Fibroblast of skin of right quadriceps (primary cell): ENCODE measurements around the gene TSPAN15.

Source experiments
- DNase-seq: peaks from one replicate; pipeline ENCODE4 v3.0.0-alpha.2; 2013

Gene TSPAN15

DNA sequence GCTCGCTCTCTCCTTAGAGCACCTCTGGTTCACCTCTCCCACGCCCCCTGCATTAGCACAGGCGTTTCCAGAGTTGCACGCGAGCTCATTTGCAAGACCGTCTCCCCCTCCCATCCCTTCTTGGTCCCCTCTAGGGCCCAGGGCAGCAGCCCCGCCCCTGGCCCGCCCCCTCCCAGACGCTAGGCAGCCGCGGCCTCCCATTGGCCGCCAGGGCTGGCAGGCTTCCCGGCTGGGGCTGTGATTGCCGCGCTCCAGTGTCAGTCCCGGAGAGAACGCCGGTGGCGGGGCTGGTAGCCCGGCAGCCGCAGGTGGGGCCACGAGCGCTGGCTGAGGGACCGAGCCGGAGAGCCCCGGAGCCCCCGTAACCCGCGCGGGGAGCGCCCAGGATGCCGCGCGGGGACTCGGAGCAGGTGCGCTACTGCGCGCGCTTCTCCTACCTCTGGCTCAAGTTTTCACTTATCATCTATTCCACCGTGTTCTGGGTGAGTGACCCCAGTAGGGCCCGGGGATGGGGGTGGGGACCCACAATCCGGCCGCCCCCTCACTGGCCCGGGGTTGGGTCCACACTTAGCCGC lies at the start of gene TSPAN15:
TSS of gene TSPAN15 (plus strand) at position 257 of the 575 bp plus-strand sequence. CDS start at position 387, 130 bp downstream.
- peak; percentile 70 for DNase-seq

DNA sequence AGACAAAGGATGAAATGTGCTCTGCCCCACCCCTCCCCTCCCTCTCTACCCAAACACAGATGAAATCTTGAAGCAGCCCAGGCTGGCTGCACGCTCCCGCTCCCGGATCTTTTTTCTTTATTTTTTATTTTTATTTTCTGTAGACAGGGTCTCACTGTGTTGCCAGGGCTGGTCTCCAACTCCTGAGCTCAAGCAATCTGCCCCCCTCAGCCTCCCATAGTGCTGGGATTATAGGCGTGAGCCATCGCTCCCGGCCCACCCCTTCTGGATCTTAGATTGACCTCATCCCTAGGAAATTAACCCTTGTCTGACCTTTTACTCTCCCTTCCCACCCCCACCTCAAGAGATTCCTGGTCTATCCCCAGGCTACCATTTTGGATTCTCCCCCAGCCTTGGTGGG lies 48.9 kb upstream of the TSPAN15 start:
- DNase-seq, result no peak

DNA sequence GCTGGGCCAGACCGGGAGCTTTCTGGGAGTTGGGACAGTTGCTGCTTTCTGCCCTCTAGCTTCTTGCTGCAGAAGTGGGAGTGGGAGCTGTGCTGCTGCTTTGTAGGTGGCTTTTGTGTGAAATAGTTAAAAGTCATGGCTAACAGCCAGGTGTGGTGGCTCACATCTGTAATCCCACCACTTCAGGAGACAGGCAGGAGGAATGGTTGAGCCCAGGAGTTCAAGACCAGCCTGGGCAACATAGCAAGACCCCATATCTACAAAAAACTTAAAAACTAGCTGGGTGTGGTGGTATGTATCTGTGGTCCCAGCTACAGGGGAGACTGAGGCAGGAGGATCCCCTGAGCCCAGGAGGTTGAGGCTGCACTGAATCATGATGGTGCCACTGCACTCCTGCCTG lies 48.2 kb upstream of the TSPAN15 start:
- DNase-seq, result no peak

DNA sequence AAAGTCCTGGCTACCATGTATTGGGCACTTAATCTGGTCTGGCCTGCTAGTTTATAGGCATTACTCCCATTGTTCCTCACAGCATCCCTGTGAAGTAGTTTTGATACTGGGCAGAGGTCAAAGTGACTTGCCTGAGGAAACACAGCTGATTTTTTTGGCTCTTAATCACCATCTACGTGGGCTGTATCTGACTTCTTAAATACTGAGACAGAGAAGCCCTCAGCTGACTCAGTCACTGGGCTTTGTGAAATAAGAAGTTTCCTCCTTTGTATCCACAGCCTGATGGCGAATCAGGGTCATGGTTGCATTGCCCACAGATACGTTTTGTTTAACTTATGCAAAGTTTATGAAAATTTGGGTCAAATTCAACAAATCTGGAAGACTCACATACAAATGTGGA lies 47.7 kb upstream of the TSPAN15 start:
- DNase-seq, result peak; percentile 39

DNA sequence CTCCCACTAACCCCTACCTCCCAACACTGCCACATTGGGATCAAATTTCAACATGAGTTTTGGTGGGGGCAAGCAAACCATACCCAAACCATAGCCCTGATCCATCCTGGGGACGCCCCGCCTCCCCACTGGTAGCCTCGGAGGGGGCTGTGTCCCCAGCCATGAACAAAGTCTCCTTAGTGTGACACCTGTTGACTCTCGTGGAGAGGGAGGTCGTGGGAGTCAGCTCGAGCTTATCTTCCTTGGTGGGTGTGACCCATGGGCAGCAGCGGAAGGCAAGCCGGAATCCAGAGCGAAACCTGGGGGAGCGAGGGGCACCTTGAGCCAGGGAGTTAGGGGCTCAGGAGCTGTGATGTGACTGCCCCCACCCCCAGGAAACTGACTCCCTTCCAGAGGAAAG lies 46.5 kb upstream of the TSPAN15 start:
- DNase-seq, result no peak

DNA sequence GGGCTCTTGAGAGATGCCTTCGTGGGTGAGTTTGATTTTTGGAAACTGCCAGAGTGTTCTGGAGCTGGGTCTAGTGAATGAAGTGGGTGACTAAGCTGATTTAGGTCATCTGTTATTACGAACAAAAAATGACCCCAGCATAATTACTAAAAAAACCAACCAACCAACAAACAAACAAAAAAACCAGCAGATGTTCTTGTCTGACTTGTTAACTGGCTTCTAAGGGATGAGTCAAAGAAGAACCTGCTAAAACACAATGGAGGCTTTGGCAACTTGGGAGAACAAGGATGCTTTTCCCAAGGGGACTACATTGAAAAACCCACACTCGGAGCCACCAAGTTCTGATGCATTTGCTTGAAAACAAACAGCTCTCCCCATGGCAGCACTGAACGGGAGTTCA lies 46.0 kb upstream of the TSPAN15 start:
- DNase-seq, result no peak

DNA sequence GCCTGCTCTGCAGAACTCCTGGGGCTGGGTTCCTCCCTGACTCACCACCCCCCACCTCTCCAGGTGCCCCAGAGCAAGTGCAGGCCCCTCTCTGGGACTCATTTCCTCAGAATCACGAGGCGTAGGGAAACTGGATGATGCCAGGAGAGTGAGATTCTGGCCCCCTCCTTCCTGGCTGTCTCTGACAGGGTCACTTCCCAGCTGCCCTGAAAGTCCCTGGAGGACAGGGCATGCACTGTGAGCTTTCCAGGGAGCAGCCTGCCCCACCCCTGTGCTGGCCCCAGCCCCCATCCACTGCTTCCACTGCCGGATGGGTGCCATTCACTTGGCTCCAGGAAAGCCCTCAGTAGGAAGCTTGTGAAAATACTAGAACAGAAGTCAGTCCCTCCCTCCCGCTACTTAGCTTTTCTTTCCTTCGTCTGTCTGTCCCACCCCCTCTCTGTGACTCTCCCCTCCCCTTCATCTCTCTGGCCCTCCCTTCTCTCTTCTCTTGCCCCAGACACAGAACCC lies 44.9 kb upstream of the TSPAN15 start:
- no peak for DNase-seq

DNA sequence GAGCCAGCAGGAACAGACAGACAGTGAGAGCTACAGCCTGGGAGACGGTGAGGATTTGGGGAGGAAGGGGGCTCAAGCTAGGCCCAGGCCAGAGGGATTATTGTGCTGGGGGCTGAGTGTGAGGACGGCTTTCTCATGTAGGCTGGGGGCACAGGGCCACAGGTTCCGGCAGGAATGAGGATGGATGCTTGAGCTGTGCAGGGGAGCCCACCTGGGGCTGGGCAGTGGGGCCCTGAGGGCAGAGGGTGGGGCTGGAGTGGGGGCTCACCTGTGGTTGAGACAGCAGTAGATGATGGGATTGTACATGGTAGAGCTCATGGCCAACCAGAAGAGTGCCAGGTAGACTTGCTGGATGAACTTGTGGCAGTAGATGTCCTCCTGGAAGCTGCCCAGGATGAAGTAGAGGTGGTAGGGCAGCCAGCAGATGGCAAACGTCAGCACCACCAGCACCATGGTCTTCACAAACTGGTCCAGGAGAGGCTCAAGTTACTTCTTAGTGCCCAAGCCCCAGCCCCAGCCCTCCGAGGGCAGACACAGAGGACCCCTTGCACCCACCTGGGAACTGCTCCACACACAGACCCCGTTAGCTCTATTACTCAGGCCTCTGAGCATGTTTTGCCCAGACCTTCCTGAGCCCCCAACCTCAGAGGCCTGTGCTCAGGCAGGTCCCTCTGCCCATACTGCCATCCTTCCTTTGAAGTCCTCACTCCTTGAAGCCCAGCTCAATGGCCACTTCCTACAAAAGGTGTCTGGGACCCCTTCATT lies 44.3 kb upstream of the TSPAN15 start:
- no peak for DNase-seq

DNA sequence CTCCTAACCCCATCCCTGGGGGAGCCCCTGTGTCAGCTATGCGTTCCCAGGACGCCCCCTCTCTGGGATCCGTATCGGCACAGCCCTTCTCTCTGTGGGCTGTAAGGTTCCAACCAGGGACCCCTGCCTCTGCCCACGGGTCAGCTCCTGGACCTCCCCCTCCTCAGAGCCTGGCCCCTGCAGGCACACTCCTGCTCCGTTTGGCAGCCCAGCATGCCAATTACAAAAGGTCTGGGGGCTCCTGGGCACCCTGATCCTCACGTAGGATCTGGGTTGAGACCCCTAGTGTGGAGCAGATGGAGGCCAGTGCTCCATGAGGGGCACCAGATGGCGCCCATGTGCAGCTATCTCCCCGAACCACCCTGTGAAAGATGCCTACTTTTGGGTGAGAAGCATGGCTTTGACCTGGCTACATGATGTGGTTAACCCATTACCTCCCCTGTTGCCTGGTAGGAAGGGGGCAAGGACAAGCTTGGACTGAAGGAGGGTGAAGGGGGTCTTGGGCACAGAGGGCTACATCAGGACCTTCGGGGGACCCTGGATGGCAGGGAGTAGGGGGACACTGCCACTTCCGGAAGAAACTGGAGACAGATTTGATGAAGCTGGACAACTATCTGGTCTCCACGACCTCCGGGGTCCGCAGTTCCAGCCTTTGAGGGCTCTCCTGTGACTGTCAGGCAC lies 43.5 kb upstream of the TSPAN15 start:
- DNase-seq, result no peak

DNA sequence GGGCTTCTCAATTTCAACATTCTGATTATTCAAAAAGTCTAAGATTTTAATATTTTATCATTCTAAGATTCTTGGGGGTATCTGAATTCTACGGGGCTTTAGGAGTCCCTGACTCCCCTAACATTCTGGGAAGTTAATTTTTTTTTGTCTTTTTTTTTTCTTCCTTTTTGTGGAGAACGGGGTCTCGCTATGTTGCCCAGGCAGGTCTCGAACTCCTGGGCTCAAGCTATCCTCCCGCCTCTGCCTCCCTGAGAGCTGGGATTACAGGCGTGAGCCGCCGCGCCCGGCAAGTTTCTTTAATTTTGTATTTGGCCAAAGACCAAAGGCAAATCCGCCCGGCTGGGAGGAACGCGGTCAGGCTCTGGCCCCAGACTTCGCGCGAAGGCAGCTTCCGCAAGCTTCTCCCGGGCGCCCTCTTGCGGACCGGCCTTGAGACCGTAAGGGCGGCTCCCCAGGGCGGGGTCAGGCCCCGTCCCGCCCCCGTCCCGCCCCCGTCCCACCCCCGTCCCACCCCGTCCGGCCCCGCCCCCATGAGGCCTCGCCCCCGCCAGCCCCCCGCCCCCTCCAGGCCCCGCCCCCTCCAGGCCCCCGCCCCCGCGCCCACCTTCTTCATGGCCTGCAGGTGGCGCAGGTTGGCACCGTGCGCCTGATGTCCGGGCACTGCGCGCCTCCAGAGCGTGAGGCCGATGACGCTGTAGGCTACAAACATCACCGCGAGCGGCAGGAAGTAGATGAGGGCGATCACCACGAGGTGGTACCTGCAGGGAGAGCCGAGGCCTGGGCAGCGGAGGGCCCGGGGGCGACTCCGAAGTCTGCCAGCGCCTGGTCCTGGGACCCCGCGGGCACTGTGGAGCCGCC lies 42.7 kb upstream of the TSPAN15 start:
- peak; percentile 93 for DNase-seq

DNA sequence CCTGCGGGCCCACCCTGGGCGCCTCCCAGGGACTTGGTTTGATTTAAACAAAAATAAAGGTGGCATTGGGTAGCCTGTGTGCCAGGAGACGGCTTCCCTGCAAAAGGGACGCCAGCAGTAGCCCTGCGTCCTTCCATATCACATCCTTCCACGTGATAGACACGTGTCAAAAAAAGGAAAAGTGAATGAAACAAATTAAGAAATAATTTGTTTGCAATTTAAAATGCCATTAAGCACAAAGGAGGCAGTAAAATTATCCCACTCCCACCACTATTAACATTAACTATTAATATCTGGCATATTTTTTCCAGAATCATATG lies 42.1 kb upstream of the TSPAN15 start:
- DNase-seq, result no peak

DNA sequence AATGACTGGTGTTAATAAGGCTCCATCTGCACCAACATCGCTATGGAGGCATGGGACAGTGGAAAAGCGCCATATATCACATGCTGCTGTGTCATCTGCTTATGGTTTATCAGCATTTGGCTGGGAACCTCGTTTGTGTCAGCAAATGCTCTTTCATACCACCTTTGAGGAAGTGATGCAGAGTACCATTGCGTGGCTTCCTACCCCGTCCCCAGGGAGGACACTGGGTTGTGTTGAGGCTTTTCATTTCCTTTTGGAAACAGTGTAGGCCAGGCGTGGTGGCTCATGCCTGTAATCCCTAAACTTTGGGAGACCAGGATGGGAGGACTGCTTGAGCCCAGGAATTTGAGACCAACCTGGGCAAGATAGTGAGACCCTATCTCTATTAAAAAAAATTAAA lies 41.3 kb upstream of the TSPAN15 start:
- peak; percentile 40 for DNase-seq

DNA sequence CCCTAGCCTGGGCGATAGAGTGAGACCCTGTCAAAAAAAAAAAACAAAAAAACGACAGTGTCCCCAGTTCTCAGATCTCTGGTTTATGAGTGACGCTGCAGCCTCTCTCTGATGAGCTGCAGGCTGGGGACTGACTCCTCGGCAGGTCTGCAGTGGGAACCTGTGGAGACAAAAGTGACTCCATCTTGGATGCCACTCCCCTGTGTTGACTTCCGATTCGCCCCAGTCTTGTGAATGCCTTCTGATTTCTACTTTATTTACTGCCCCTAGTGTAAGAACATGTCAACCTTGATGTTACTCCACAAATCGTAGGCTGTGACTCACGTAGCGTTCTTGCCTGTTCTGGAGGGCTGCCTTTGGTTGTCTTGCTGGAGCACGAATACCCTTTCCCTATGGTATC lies 40.8 kb upstream of the TSPAN15 start:
- no peak for DNase-seq

DNA sequence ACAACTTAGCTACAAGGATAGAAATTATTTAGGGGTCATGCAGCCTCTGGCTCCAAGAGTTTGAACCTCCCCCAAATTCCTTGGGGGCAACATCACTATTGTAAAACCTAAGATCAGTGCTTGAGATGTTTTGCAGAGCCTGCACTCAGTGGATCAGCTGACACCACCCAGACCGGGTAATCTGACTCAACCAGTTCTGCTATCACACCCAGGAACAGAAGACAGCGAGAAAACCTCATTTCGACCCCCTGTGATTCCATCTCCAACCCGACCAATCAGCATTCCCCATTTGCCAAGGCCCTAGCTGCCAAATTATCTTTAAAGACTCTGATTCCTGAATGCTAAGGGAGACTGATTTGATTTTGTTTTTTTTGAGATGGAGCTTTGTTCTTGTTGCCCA lies 39.8 kb upstream of the TSPAN15 start:
- DNase-seq, result no peak

DNA sequence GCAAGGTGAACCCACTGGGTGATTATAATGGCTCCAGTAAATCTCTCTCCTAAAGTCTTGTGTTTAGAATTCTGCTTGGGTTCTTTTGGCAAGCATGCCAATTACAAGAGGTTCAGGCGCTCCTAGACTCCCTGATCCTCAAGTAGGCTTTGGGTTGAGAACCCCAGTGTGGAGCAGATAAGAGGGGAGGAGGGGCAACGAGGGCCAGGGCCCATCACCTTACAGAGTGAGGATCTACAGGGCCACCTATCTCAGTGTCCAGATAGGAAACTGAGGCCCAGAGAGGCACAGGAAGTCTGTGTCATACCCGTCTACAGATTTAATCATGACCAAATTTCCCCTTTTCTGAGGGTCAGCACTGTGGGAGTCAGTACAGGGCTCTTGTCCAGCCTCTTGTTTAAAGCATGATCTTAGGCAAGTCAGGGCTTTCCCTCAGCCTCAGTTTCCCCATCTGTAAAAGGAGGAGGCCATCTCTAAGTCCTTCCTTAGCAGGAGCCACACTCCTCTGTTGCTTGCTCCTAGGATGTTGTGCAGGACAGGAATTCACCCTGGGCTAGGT lies 39.0 kb upstream of the TSPAN15 start:
- DNase-seq, result no peak

DNA sequence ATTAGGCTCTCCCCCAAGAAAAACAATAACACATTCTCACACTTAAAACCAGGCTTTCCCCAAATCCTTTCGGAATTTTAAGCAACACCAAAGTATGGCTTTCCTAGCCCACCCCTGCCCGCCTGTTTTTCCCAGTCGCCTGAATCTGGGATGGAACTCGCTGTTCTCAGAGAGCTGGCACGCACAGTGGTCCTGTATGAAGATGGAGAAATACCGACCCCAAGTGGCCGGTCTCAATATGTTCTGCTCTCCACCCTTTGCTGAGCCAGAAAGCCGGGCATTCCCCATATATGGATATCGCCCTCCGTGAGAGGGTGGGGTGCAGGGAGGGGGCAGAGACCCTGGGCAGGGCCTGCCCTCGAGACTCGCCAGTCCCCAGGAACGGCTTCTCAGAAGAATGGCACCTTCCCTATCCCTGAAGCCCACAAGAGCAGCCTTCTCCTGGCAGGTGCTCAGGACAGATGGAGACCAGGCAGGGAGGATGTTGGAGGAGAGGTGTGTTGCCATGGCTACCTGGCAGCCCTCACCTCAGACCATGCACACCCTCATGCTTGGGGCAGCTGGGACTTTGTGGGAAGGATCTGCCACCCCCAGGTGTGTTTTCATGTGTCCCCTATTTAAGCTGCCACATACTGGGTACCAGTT lies 37.9 kb upstream of the TSPAN15 start:
- DNase-seq, result peak; percentile 68

DNA sequence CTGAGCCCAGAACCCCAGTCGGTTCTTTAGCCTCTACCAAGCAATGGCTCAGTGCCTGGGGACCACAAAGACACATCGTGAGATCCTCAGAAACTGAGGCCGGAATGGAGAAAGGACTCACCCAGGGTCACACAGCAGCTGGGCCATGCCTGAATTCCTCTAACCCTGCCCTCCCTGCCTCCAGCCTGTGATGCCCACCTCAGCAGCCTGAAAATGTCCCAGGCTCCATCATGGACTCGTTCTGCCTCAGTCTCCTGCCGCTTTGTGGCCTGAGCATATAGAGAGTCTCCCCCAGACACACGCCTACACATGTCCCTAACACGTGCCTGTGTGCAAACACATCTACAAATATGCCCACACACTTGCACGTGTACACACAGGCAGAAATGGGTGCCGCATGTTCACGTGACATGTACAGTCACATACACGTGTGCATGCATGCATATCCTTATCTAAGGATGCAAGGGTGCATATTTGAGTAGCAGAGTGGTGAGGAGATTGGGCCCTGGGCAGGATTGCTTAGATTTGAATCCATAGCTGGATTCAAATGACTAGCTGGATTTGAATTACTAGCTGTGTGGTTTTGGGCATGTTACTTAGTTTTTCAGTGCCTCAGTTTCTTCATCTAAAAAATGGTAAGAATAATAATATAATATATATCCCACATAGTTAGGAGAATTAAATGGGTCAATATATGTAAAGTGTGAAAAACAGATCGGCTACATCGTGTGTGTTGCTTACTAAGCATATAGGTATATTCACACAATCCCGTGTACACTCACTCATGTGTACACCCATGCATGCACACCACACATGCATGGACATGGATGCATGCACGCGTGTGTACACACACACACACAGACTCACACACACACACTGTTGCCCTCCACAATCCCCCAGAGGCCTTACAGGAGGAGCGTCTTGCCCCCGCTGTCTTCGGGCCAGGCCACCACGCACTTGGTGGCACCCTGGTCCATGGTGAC lies 36.9 kb upstream of the TSPAN15 start:
- no peak for DNase-seq

DNA sequence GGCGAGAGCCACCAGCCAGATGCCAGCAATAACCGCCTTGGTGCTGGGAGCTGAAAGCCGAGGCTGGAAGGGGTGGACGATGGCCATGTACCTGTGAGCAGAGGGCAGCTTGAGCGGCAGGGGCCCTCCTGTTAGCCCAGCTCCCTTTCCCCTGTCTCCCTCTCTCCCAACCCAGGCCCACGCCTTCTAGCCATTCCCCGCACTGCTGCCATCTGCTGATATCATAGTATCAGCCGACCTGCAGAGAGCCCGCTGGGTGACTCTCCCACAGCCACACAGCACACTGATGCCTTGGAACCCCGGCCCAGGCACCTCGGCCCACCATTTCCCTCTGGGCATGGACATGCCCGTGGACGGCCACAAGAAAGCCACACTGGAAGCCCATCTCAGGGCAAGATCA lies 36.2 kb upstream of the TSPAN15 start:
- DNase-seq, result no peak

DNA sequence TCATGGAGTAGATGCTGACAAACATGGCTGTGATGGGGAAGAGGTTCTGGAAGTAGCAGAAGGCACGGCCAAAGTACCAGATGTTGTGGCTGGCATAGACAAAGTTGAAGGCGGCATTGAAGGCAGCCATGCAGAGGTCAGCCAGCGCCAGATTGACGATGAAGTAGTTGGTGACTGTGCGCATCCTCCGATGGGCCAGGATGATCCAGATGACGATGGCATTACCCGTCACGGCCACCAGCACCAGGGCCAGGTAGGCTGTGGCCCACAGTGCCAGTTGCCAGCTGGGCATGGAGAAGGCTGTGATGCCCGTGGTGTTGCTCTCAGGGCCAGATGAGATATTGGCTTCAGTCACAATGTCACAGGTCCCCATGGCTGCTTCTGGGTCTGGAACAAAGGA lies 35.3 kb upstream of the TSPAN15 start:
- no peak for DNase-seq

DNA sequence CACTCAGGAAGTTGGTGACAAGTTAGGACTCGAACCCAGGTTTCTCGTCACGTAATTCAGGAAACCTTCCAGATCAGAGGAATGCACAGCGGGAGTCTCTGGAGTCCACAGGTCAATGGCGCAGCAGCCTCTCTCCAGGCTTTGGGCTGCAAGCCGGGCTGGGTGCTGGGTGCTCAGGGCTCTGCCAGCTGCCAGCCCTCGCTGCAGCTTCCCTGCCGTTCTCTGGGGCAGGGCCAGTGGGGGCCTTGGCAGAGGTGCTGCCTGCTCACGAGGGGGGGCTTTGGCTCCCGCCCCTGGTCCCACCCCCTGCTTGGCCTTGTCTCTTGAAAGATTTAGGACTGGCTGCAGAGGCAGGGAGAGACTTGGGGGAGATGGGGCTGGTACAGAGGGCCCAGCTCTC lies 34.6 kb upstream of the TSPAN15 start, which contains the start of gene TACR2:
TSS of gene TACR2 (minus strand) at position 224 of the 400 bp plus-strand sequence. CDS start 595 bp downstream, outside the sequence.
- no peak for DNase-seq

DNA sequence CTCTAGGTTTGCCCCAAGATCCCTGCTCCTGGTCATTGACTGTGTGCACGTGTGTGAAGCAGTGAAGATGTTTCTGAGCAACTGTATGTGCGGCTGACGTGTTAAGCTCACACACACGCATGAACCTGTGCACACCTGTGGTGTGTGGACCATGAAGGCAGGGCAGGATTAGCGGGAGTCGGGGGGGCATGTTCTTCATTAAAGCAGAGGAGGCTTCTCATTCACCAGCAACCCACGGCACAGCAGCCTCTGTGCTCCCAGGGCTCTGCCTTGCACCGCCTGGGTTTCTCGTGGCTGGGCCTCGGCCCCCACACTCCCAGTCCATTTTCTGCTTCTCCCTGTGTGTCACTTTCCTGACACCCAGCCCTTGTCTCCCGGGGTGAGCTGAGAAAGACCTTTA lies 33.7 kb upstream of the TSPAN15 start:
- DNase-seq, result no peak
